Measurements from ENCODE around the gene UNK. TPM values are rescaled to one million over a fixed set of nuclear protein-coding genes. Genes with fewer than 3 reads are reported as not detected.
"Not testable (repeated sequence)": the region's sequence is repeated elsewhere in the genome, so short reads cannot be mapped to it uniquely, and the experiment has no call there.

Gene UNK
- total and polyA plus RNA-seq, 10 donors: 19.0 to 53.8 (median 46.2) TPM

GRCh38 chr17:75778066-75778860 lies 6.3 kb upstream of the UNK start:
- Histone ChIP-seq H3K4me3 (peak overlapping the region; percentile 70 to 99 (median 92)), H3K4me1 (peaks cover 36 to 75% (median 59%) of the 10 kb centered on the region in 6 donors), H3K27ac (peak overlapping the region; percentile 97 to 100 (median 98)), H3K36me3 (peaks cover 0 to 54% (median 32%) of the 10 kb centered on the region in 6 donors)
- not testable (repeated sequence) for H3K27me3 ChIP-seq (replicated peaks in 1 of 7); H3K9me3 ChIP-seq
- DNase-seq: peak; percentile 2
- intact Hi-C loops (cut with DNase I; ENCODE audit: low total_unique reads): loop anchor here (5.0 kb wide), 1 partner anchor 69 kb away; no protein-coding TSS in a partner anchor
- peak in 1 of 3 donors; percentile 5 for TF ChIP-seq POLR2AphosphoS5 (IDR thresholded peaks at IDR 0.05)
- WGBS, 5 donors: 1 to 2% (median 2%) methylated on average over 15 to 19 of the region's 19 CpGs

GRCh38 chr17:75778861-75779249 lies 5.8 kb upstream of the UNK start:
- Histone ChIP-seq H3K36me3 (peaks cover 0 to 53% (median 32%) of the 10 kb centered on the region in 6 donors), H3K4me1 (peaks cover 41 to 81% (median 65%) of the 10 kb centered on the region in 6 donors), H3K27me3 (replicated peaks in 1 of 7) (no peaks in the 10 kb centered on the region), H3K27ac (peak overlapping the region; percentile 97 to 100 (median 98)), H3K9me3 (no peaks in the 10 kb centered on the region), H3K4me3 (peak overlapping the region; percentile 70 to 99 (median 92))
- intact Hi-C loops (cut with DNase I; ENCODE audit: low total_unique reads): loop anchor here (5.0 kb wide), 1 partner anchor 68 kb away; no protein-coding TSS in a partner anchor
- DNase-seq: no peak
- peak; percentile 14 to 67 (median 60) for TF ChIP-seq CTCF (IDR thresholded peaks at IDR 0.05 in 8 of 11, conservative IDR thresholded peaks at IDR 0.05 in 3 of 11)
- no peak for TF ChIP-seq POLR2A (IDR thresholded peaks at IDR 0.05)
- WGBS, 5 donors: 0 to 1% (median 0%) methylated on average over 17 to 38 of the region's 38 CpGs

- Histone ChIP-seq H3K4me3 (peak overlapping the region; percentile 70 to 99 (median 92)), H3K36me3 (peaks cover 0 to 47% (median 31%) of the 10 kb centered on the region in 6 donors), H3K9me3 (no peaks in the 10 kb centered on the region), H3K27ac (peak overlapping the region; percentile 97 to 100 (median 98)), H3K27me3 (replicated peaks in 1 of 7) (no peaks in the 10 kb centered on the region), H3K4me1 (peaks cover 46 to 86% (median 70%) of the 10 kb centered on the region in 6 donors)
- WGBS, 5 donors: 0 to 1% (median 0%) methylated on average over 29 to 84 of the region's 84 CpGs
- TF ChIP-seq POLR2A (IDR thresholded peaks at IDR 0.05) (peak; percentile 100), CTCF (IDR thresholded peaks at IDR 0.05 in 8 of 11, conservative IDR thresholded peaks at IDR 0.05 in 3 of 11) (peak in 2 of 11 experiments; percentile 31 to 33), POLR2AphosphoS5 (IDR thresholded peaks at IDR 0.05) (peak; percentile 100)
- intact Hi-C loops (cut with DNase I; ENCODE audit: low total_unique reads): loop anchor here (5.0 kb wide), 1 partner anchor 68 kb away; no protein-coding TSS in a partner anchor
- DNase-seq: peak; percentile 97
Observed at GRCh38 chr17:75779250-75779986, 5.2 kb upstream of the UNK start.

- Histone ChIP-seq H3K27me3 (replicated peaks in 1 of 7) (no peaks in the 10 kb centered on the region), H3K4me1 (peaks cover 46 to 85% (median 67%) of the 10 kb centered on the region in 6 donors), H3K27ac (peak overlapping the region; percentile 32 to 100 (median 98)), H3K36me3 (peaks cover 0 to 39% (median 25%) of the 10 kb centered on the region in 6 donors), H3K4me3 (peak overlapping the region in 2 of 8 donors; percentile 87 to 88), H3K9me3 (no peaks in the 10 kb centered on the region)
- WGBS, 5 donors: 21 to 24% (median 23%) methylated on average over 5 of the region's 5 CpGs
- TF ChIP-seq CTCF (IDR thresholded peaks at IDR 0.05 in 8 of 11, conservative IDR thresholded peaks at IDR 0.05 in 3 of 11): no peak
- peak in 1 of 3 donors; percentile 7 for TF ChIP-seq POLR2A (IDR thresholded peaks at IDR 0.05)
- TF ChIP-seq POLR2AphosphoS5 (IDR thresholded peaks at IDR 0.05): no peak
- DNase-seq: no peak
- intact Hi-C loops (cut with DNase I; ENCODE audit: low total_unique reads): loop anchor here (5.0 kb wide), 1 partner anchor 67 kb away; no protein-coding TSS in a partner anchor
Observed at GRCh38 chr17:75779987-75780889, 4.4 kb upstream of the UNK start.

Measured in spleen (tissue), 11 donors.